ENCODE measurements around the gene EFCAB6. TPM values are rescaled to one million over a fixed set of nuclear protein-coding genes. Genes with fewer than 3 reads are reported as not detected.

The EFCAB6 gene
- polyA plus RNA-seq, 2 of the 4 experiments (the other 2 are of a cell fraction) = 0.46 to 1.2 TPM

DNA sequence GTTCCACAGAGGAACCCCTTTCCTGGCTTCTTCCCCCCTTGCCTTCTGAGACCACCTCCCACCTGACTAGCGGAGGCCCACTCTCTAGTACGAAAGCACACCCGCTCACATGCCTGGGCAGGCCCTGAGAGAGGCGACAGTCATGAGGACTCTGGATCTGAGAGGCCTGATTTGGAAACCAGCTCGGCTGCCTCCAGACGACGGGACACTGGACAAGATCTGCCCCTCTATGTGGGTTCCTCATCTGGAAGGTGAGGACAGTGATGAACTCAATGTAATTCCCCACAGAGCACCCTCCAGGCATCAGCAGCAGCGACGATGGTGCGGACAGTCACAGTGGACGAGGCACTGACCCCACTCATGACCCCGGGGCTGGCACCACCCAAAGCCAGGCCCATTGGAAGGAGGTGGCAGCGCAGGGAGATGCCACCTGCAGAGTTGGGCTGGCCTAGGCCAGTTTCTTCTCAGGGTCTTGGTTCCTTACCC, 42.7 kb upstream of the EFCAB6 start (continued):
- TF ChIP-seq, protein P1, sequence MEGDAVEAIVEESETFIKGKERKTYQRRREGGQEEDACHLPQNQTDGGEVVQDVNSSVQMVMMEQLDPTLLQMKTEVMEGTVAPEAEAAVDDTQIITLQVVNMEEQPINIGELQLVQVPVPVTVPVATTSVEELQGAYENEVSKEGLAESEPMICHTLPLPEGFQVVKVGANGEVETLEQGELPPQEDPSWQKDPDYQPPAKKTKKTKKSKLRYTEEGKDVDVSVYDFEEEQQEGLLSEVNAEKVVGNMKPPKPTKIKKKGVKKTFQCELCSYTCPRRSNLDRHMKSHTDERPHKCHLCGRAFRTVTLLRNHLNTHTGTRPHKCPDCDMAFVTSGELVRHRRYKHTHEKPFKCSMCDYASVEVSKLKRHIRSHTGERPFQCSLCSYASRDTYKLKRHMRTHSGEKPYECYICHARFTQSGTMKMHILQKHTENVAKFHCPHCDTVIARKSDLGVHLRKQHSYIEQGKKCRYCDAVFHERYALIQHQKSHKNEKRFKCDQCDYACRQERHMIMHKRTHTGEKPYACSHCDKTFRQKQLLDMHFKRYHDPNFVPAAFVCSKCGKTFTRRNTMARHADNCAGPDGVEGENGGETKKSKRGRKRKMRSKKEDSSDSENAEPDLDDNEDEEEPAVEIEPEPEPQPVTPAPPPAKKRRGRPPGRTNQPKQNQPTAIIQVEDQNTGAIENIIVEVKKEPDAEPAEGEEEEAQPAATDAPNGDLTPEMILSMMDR (IDR thresholded peaks at IDR 0.05) = no peak
- no peak for TF ChIP-seq ZC3H11A (IDR thresholded peaks at IDR 0.05)

- FAIRE-seq (no peak), DNase-seq (ENCODE audit: low read depth in 1 of 2, low spot score in 1 of 2) (no peak), ATAC-seq (no peak)
- Histone ChIP-seq H3K27ac (no peak overlapping the region), H3K9me3 (no peaks in the 10 kb centered on the region), H3K4me1 (no peaks in the 10 kb centered on the region), H3K4me3 (no peak overlapping the region), H3K4me2 (no peak overlapping the region)
- CTCF ChIA-PET = no interaction called here
- TF ChIP-seq HMGXB4 (CRISPR knock-in tag; IDR thresholded peaks at IDR 0.05; ENCODE audit: borderline replicate concordance) (no peak), HOXB13 (CRISPR knock-in tag; IDR thresholded peaks at IDR 0.05; ENCODE audit: low read depth) (no peak), BHLHE40 (IDR thresholded peaks at IDR 0.05; ENCODE audit: low read depth, low read length) (no peak), CEBPB (IDR thresholded peaks at IDR 0.05) (no peak), CHD4 (IDR thresholded peaks at IDR 0.05; ENCODE audit: borderline replicate concordance) (no peak), JUNB (IDR thresholded peaks at IDR 0.05) (no peak), EHMT2 (IDR thresholded peaks at IDR 0.05; ENCODE audit: low read depth) (no peak), NR3C1 (IDR thresholded peaks at IDR 0.05) (no peak), MAFK (IDR thresholded peaks at IDR 0.05; ENCODE audit: partially characterized antibody) (no peak), RFX5 (IDR thresholded peaks at IDR 0.05) (no peak), EP300 (IDR thresholded peaks at IDR 0.05) (no peak), RAD21 (conservative IDR thresholded peaks at IDR 0.05 in 1 of 2, IDR thresholded peaks at IDR 0.05 in 1 of 2) (no peak), HOXA7 (CRISPR knock-in tag; IDR thresholded peaks at IDR 0.05) (no peak), KDM5A (IDR thresholded peaks at IDR 0.05) (no peak), RCOR1 (IDR thresholded peaks at IDR 0.05; ENCODE audit: low read depth, low read length) (no peak), BCL3 (IDR thresholded peaks at IDR 0.05) (no peak), RNF2 (IDR thresholded peaks at IDR 0.05; ENCODE audit: borderline replicate concordance, low read depth) (no peak)
- TF ChIP-seq, protein P2, sequence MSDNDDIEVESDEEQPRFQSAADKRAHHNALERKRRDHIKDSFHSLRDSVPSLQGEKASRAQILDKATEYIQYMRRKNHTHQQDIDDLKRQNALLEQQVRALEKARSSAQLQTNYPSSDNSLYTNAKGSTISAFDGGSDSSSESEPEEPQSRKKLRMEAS (IDR thresholded peaks at IDR 0.05) = no peak
- TF ChIP-seq, protein P3, sequence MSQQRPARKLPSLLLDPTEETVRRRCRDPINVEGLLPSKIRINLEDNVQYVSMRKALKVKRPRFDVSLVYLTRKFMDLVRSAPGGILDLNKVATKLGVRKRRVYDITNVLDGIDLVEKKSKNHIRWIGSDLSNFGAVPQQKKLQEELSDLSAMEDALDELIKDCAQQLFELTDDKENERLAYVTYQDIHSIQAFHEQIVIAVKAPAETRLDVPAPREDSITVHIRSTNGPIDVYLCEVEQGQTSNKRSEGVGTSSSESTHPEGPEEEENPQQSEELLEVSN (IDR thresholded peaks at IDR 0.05; ENCODE audit: borderline replicate concordance, low read depth) = no peak
- TF ChIP-seq, protein P4, sequence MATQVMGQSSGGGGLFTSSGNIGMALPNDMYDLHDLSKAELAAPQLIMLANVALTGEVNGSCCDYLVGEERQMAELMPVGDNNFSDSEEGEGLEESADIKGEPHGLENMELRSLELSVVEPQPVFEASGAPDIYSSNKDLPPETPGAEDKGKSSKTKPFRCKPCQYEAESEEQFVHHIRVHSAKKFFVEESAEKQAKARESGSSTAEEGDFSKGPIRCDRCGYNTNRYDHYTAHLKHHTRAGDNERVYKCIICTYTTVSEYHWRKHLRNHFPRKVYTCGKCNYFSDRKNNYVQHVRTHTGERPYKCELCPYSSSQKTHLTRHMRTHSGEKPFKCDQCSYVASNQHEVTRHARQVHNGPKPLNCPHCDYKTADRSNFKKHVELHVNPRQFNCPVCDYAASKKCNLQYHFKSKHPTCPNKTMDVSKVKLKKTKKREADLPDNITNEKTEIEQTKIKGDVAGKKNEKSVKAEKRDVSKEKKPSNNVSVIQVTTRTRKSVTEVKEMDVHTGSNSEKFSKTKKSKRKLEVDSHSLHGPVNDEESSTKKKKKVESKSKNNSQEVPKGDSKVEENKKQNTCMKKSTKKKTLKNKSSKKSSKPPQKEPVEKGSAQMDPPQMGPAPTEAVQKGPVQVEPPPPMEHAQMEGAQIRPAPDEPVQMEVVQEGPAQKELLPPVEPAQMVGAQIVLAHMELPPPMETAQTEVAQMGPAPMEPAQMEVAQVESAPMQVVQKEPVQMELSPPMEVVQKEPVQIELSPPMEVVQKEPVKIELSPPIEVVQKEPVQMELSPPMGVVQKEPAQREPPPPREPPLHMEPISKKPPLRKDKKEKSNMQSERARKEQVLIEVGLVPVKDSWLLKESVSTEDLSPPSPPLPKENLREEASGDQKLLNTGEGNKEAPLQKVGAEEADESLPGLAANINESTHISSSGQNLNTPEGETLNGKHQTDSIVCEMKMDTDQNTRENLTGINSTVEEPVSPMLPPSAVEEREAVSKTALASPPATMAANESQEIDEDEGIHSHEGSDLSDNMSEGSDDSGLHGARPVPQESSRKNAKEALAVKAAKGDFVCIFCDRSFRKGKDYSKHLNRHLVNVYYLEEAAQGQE (IDR thresholded peaks at IDR 0.05) = no peak
- WGBS (ENCODE audit: missing lambda C conversion rate) = 49% methylated on average over 5 of the region's 14 CpGs
- POLR2A ChIA-PET = no interaction called here
Measured at GRCh38 chr22:43854121-43854785, 42.1 kb upstream of the EFCAB6 start.
